K562 (cell line): ENCODE data around the gene KAZN. TPM values are rescaled to one million over a fixed set of nuclear protein-coding genes. Genes with fewer than 3 reads are reported as not detected.

Source experiments
- ZNF584 ChIP-seq: fragments of 200-800 bp; sonication (Bioruptor generic); IDR thresholded peaks from 2 replicates; pipeline ENCODE4 v1.6.1; 2016; ENCODE audit warnings: low read depth, mild to moderate bottlenecking, missing genetic modification characterization, missing compliant biosample characterization
- polyA plus RNA-seq, 8 experiments: library from polyadenylated mRNA; depleted of rRNA in 4 of 8; stranded (reverse) in 5 of 8; unstranded in 3 of 8; fragments of >200 nt; fragmentation: Nextera tagmentation in 2 of 8; fragmentation: Illumina TruSeq in 1 of 8; extraction: Ambion mirVana in 2 of 8; extraction: Trizol in 1 of 8; gene quantifications; 2 replicates each; pipeline versions ENCODE4 v1.2.1 to v1.2.3, GENCODE V29; 2011 to 2014; ENCODE audit warnings: inconsistent platforms in 1 of 8, missing spikeins in 1 of 8
- total RNA-seq, 7 experiments: library from RNA; depleted of rRNA in 6 of 7; stranded (reverse); fragments of >200 nt in 6 of 7; fragmentation: Illumina TruSeq in 2 of 7; extraction: Trizol in 2 of 7; gene quantifications; 2 replicates each; pipeline versions ENCODE4 v1.2.1 to v1.2.3, GENCODE V29; 2011 to 2021; ENCODE audit warnings: low replicate concordance in 1 of 7
- TF ChIP-seq, protein P1 (sequence below): fragments of 250-450 bp; sonication (Bioruptor Pico); IDR thresholded peaks from 2 replicates; pipeline ENCODE4 v1.5.0; 2020; ENCODE audit warnings: mild to moderate bottlenecking, borderline replicate concordance
- TF ChIP-seq, protein P2 (sequence below): fragments of 450-650 bp; IDR thresholded peaks from 2 replicates; pipeline ENCODE4 v1.6.1; 2017; ENCODE audit warnings: antibody characterized with exemption, mild to moderate bottlenecking
- TF ChIP-seq, protein P3 (sequence below): sonication (generic); formaldehyde crosslinking; IDR thresholded peaks from 2 replicates; pipeline ENCODE4 v1.8.0; 2022; ENCODE audit warnings: missing genetic modification reagents, mild to moderate bottlenecking, borderline replicate concordance
- TF ChIP-seq, protein P4 (sequence below), 3 experiments: IDR thresholded peaks in 2 of 3; conservative IDR thresholded peaks in 1 of 3; 2 replicates each; pipeline ENCODE4 v1.5.1; 2011 to 2012; ENCODE audit warnings: low read length in 3 of 3, mild to moderate bottlenecking in 3 of 3, control low read depth in 2 of 3, improper control_type of control experiment in 1 of 3, inconsistent platforms in 1 of 3, low read depth in 1 of 3, mixed read lengths in 1 of 3, moderate library complexity in 1 of 3; ENCODE audit not compliant: insufficient read depth in 2 of 3
- TF ChIP-seq, protein P5 (sequence below), 2 experiments: fragments of 450-650 bp; IDR thresholded peaks; 2 replicates each; pipeline ENCODE4 v1.6.1; 2018; ENCODE audit warnings: mild to moderate bottlenecking in 2 of 2, low read depth in 1 of 2; ENCODE audit not compliant: partially characterized antibody in 2 of 2

Gene KAZN
- total and polyA plus RNA-seq, 9 of the 15 experiments (the other 6 are each of a cell fraction or from before 2014, with no cell fraction given) = 2.1 to 21.6 (median 5.4) TPM

DNA sequence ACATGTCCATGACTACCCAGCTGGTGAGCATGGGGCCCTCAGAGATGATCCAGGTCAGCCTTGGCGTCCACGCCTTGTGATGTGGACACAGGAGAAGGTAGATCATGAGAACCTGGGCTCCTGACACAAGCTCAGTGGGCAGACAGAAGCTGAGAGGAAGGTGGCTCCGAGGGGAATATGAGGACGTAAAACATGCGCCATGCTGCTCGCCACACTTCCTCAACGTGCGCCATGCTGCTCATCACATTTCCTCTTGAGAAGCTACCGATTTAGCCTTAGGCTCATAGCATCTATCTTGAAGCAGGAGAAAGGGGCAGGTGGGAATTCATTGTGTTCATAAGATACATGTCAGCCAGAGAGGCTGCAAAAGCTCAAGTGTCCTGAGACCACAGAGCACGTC lies 176.9 kb downstream of the KAZN start (continued):
- TF ChIP-seq, protein P1, sequence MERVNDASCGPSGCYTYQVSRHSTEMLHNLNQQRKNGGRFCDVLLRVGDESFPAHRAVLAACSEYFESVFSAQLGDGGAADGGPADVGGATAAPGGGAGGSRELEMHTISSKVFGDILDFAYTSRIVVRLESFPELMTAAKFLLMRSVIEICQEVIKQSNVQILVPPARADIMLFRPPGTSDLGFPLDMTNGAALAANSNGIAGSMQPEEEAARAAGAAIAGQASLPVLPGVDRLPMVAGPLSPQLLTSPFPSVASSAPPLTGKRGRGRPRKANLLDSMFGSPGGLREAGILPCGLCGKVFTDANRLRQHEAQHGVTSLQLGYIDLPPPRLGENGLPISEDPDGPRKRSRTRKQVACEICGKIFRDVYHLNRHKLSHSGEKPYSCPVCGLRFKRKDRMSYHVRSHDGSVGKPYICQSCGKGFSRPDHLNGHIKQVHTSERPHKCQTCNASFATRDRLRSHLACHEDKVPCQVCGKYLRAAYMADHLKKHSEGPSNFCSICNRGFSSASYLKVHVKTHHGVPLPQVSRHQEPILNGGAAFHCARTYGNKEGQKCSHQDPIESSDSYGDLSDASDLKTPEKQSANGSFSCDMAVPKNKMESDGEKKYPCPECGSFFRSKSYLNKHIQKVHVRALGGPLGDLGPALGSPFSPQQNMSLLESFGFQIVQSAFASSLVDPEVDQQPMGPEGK (CRISPR knock-in tag) = no peak
- TF ChIP-seq, protein P2, sequence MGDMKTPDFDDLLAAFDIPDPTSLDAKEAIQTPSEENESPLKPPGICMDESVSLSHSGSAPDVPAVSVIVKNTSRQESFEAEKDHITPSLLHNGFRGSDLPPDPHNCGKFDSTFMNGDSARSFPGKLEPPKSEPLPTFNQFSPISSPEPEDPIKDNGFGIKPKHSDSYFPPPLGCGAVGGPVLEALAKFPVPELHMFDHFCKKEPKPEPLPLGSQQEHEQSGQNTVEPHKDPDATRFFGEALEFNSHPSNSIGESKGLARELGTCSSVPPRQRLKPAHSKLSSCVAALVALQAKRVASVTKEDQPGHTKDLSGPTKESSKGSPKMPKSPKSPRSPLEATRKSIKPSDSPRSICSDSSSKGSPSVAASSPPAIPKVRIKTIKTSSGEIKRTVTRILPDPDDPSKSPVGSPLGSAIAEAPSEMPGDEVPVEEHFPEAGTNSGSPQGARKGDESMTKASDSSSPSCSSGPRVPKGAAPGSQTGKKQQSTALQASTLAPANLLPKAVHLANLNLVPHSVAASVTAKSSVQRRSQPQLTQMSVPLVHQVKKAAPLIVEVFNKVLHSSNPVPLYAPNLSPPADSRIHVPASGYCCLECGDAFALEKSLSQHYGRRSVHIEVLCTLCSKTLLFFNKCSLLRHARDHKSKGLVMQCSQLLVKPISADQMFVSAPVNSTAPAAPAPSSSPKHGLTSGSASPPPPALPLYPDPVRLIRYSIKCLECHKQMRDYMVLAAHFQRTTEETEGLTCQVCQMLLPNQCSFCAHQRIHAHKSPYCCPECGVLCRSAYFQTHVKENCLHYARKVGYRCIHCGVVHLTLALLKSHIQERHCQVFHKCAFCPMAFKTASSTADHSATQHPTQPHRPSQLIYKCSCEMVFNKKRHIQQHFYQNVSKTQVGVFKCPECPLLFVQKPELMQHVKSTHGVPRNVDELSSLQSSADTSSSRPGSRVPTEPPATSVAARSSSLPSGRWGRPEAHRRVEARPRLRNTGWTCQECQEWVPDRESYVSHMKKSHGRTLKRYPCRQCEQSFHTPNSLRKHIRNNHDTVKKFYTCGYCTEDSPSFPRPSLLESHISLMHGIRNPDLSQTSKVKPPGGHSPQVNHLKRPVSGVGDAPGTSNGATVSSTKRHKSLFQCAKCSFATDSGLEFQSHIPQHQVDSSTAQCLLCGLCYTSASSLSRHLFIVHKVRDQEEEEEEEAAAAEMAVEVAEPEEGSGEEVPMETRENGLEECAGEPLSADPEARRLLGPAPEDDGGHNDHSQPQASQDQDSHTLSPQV = peak; percentile 60
- TF ChIP-seq, protein P3, sequence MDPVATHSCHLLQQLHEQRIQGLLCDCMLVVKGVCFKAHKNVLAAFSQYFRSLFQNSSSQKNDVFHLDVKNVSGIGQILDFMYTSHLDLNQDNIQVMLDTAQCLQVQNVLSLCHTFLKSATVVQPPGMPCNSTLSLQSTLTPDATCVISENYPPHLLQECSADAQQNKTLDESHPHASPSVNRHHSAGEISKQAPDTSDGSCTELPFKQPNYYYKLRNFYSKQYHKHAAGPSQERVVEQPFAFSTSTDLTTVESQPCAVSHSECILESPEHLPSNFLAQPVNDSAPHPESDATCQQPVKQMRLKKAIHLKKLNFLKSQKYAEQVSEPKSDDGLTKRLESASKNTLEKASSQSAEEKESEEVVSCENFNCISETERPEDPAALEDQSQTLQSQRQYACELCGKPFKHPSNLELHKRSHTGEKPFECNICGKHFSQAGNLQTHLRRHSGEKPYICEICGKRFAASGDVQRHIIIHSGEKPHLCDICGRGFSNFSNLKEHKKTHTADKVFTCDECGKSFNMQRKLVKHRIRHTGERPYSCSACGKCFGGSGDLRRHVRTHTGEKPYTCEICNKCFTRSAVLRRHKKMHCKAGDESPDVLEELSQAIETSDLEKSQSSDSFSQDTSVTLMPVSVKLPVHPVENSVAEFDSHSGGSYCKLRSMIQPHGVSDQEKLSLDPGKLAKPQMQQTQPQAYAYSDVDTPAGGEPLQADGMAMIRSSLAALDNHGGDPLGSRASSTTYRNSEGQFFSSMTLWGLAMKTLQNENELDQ = no peak
- TF ChIP-seq, protein P4, sequence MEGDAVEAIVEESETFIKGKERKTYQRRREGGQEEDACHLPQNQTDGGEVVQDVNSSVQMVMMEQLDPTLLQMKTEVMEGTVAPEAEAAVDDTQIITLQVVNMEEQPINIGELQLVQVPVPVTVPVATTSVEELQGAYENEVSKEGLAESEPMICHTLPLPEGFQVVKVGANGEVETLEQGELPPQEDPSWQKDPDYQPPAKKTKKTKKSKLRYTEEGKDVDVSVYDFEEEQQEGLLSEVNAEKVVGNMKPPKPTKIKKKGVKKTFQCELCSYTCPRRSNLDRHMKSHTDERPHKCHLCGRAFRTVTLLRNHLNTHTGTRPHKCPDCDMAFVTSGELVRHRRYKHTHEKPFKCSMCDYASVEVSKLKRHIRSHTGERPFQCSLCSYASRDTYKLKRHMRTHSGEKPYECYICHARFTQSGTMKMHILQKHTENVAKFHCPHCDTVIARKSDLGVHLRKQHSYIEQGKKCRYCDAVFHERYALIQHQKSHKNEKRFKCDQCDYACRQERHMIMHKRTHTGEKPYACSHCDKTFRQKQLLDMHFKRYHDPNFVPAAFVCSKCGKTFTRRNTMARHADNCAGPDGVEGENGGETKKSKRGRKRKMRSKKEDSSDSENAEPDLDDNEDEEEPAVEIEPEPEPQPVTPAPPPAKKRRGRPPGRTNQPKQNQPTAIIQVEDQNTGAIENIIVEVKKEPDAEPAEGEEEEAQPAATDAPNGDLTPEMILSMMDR (IDR thresholded peaks at IDR 0.05 in 2 of 3, conservative IDR thresholded peaks at IDR 0.05 in 1 of 3; ENCODE audit: insufficient read depth in 2 of 3, low read depth in 1 of 3, low read length in 3 of 3) = no peak
- no peak for TF ChIP-seq ZNF584 (CRISPR knock-in tag)
- TF ChIP-seq, protein P5, sequence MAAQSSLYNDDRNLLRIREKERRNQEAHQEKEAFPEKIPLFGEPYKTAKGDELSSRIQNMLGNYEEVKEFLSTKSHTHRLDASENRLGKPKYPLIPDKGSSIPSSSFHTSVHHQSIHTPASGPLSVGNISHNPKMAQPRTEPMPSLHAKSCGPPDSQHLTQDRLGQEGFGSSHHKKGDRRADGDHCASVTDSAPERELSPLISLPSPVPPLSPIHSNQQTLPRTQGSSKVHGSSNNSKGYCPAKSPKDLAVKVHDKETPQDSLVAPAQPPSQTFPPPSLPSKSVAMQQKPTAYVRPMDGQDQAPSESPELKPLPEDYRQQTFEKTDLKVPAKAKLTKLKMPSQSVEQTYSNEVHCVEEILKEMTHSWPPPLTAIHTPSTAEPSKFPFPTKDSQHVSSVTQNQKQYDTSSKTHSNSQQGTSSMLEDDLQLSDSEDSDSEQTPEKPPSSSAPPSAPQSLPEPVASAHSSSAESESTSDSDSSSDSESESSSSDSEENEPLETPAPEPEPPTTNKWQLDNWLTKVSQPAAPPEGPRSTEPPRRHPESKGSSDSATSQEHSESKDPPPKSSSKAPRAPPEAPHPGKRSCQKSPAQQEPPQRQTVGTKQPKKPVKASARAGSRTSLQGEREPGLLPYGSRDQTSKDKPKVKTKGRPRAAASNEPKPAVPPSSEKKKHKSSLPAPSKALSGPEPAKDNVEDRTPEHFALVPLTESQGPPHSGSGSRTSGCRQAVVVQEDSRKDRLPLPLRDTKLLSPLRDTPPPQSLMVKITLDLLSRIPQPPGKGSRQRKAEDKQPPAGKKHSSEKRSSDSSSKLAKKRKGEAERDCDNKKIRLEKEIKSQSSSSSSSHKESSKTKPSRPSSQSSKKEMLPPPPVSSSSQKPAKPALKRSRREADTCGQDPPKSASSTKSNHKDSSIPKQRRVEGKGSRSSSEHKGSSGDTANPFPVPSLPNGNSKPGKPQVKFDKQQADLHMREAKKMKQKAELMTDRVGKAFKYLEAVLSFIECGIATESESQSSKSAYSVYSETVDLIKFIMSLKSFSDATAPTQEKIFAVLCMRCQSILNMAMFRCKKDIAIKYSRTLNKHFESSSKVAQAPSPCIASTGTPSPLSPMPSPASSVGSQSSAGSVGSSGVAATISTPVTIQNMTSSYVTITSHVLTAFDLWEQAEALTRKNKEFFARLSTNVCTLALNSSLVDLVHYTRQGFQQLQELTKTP (IDR thresholded peaks at IDR 0.05; ENCODE audit: low read depth in 1 of 2, partially characterized antibody in 2 of 2) = no peak
